Stimulated activated CD4-positive, alpha-beta T cell treated with anti-CD3 and anti-CD28 coated beads, Interleukin-12 subunit alpha, Interleukin-12 subunit beta, amount 100 ng/mL, for 48 hours (primary cell): Measurements from ENCODE around the gene GP9.

Source experiments
- DNase-seq, 3 donors: peaks; one replicate each; pipeline ENCODE4 v3.0.0-alpha.2; 2020; ENCODE audit warnings: low read depth in 2 of 3, low spot score in 1 of 3

The GP9 gene

GRCh38 chr3:129060276-129061022, at the start of gene GP9:
GP9 (plus strand) TSS chr3:129060779; CDS start chr3:129061740, 961 bp downstream.
- no peak for DNase-seq

- DNase-seq: no peak
Measured at GRCh38 chr3:129013491-129013891, 47.1 kb upstream of the GP9 start.

- DNase-seq: no peak
Measured at GRCh38 chr3:129014148-129014547, 46.4 kb upstream of the GP9 start.

- DNase-seq: no peak
Measured at GRCh38 chr3:129014793-129015345, 45.7 kb upstream of the GP9 start.

DNA sequence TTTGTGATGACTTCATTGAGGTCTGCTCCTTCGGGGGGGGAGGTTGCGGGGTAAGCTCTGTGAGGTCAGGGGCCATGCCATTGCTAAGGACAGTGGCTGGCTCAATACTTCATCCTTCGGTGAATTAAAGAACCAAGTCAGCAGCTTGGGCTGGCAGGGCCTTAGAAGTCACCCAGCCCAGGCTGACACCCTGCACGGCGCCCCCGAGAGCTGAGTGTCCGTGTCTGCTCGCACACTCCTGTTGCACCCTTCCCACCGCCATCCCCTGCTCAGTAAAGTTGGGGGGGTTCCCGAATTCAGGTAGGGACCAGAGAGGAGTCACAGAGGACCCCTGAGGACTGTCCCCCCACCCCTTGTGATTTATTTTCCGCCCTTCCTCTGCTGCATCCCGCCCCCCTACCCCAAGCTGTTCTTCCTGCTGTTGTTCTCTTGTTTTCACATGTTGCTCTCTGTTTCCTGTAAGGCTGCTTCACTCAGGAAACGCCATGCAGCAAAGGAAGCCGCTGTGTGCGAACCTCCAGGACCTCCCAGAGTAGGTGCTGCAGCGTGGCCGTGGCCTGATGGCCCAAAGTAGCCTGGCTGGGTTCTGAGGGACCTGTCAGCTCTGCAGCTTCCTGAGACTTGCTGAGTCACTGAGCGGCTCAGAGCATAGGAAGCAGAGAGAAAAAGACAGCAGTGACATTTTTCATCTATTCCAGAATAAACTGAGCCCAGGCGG, 45.0 kb upstream of the GP9 start:
- DNase-seq: no peak

DNA sequence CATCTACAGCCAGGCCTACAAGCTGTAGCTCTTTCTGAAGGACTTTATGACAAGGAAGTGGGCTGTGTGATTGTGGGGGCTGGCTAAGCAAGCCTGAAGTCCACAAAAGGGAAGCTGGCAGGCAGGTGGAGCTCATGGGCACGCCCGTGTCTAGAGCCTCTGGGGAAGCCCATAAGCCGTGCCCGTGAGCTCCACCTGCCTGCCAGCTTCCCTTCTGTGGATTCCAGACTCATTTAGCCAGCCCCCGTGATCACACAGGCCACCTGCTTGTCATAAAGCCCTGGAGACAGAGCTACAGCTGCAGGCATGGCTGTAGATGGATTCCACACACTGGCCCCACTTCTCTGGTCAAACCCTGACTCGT, 44.2 kb upstream of the GP9 start:
- peak in 2 of 3 donors; percentile 32 to 45 for DNase-seq

- no peak for DNase-seq
Measured at GRCh38 chr3:129016720-129017483, 43.7 kb upstream of the GP9 start.

- no peak for DNase-seq
Measured at GRCh38 chr3:129017484-129017899, 43.1 kb upstream of the GP9 start.

DNA sequence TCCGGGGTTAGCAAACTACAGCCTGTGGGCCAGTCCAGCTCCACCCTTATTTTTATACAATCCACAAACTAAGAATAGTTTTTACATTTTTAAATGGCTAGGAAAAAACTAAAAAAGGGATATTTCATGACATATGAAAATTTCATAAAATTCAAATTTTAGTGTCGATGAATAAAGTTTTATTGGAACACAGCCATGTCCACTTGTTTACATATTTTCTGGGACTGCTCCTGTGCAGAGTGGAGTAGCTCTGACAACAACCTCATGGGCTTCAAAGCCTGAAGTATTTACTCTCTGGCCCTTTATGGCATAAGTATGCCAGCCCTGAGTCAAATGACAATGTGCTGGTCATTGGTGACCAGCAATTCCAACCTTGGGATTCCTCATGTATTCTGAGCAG, 42.3 kb upstream of the GP9 start:
- DNase-seq: no peak

DNA sequence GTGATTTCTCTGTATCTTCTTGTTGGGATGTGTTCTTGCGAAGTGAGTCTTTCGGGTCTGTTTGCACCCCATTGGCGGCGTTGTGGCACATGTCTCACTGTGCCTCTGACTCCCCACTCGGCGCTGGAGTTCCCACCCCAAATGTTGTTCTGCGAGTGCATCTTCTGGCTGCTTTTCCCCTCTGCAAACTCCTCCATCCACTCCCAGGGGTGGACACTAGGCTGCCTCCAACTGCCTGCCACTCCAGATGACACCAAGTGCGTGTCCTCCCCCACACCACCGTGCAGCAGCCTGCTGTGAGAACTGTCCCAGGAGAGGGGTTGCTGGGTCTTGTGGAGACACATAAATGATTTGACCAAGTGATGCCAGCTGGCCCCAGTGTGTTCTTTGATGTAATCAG, 41.8 kb upstream of the GP9 start:
- DNase-seq: no peak

DNA sequence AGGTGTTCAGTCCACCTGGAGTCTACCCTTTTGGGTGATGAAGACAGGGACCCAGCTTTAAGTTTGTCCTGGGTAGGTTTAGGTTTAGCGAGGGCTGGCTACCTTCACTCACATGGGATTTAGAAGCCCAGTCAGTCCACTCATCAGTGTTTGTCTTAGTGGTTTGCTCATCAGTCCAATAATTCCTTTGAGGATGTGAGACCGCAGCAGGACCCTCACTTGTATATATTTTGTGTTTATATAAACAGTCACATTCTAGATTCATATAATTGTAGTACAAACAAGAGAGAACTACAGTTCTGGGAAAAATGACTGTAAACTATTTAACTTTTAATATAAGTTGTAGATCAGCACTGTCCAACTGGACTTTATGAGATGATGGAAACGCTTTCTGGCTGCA, 41.3 kb upstream of the GP9 start:
- DNase-seq: no peak

GRCh38 chr3:129020691-129021090, 39.9 kb upstream of the GP9 start:
- no peak for DNase-seq

DNA sequence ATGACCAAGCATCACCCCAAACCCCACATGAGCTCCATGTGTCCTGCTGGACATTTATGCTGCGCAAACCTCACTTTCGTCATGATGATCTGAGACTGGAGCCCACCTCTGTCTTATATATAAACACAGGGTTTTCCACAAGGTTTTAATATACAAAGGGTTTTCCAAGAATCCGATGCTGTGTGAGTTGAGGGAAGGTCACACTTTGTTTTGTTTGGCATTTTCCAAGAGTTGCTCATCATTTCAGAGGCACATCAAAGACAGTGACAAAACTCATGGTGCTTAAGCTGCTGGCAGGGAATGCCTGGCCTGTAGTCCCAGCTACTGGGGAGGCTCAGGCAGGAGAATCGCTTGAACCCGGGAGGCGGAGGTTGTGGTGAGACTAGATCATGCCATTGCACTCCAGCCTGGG, 39.4 kb upstream of the GP9 start:
- DNase-seq: no peak

DNA sequence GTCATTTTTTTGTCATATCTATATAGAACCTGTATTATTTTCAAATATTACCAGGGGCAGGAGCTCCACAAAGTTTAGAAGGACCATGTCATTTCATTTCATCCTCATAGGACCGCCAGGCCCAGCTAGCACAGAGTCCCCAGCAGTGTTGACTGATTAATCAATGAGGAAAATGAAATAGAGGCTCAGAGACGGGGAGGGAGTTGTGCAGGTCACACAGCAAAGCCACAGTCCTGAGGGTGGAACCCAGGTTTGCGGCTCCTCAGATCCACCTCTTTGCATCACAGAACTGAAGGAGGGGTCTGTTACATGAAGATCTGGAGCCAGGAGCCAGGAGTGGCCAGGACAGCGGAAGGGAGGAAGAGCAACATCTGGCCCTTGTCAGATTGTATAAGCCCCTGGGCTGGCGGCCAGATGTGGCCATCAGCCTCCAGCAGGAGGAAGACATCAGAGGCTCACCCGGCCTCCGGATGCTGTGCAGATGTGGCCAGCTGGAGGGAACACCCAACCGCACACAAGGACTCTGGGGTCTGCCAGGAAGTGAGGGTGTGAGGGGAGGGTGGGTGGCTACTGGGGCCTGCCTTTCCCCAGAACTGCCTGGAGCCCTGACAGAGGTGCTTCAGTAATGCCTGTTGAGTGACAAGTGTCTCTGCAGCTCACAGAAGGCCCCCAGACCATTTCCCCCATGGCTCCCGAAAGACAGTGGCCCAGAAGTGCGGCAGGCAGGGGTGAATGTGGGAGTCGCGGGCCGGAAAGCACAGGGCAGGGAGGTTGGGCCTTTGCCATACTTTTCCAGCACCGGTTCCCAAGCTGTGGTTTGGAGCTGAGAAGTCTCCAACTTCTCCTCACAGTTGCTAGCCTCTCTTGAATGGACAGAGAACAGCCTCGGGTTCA, 38.2 kb upstream of the GP9 start:
- no peak for DNase-seq

DNA sequence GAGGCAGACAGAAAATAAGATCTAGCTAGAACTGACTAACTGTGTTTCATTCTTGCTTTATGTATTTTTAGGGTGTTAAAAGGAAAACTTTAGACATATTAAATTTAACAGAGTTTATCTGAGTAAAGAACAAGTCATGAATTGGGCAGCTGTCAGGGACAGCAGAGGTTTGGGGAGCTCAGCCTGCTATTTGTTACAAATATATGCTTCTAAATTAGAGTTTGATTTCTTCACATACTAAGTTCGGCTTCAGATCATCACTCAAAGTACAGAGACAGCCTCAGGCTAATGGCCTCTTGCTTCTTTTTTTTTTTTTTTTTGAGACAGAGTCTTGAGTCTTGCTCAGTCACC, 37.6 kb upstream of the GP9 start:
- DNase-seq: no peak

DNA sequence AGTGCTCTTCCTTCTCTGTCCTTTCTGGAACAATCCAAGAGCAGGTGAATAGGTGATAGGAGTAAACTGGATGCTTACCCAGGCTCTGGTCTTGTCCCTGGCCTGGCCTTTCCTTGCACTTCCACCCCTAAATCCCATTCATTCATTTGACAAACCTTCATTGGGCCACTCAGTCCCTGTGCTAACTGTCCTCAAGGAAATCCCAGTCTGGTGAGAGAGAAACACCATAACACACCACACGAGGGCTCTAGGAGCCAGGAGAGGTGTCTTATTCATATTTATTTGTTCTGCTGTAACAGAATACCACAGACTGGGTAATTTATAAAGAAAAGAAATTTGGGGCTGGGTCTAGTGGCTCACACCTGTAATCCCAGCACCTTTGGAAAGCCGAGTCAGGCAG, 36.7 kb upstream of the GP9 start:
- DNase-seq: no peak

GRCh38 chr3:129025108-129025507, 35.5 kb upstream of the GP9 start:
- no peak for DNase-seq

DNA sequence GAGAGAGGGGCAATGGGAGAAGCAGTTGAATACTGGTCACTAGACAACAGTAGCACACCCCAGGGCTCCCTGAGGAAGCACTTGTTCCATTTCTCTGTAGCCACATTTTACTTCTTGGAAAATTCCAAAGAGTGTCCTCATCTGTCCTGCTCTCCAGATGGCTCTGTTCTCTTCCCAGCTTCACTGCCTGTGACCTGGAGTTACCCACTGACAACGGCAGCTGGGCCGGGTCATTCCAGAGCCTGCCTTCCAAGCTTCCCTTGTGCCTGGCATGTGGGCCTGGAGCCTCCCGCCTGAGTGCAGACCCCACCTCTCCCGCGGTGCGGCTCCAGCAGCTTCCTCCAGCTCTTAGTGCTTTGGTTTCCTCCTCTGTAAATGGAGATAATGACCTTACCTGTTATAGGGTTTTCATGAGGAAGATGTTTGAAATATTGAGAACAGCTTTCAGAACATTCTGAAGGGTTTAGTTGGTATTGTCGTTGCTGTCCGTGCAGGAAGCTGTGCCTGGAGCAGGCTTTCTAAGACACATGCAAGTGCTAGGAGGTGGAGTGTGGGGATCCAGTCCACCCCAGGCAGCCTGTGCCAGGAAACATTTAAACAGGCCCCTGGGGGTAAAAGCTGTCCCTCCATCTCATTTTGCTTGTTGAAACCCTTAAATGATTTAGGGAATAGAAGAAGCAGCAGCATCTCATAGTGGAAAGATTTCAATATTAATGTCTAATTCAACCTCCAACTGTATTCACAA, 34.7 kb upstream of the GP9 start:
- no peak for DNase-seq

DNA sequence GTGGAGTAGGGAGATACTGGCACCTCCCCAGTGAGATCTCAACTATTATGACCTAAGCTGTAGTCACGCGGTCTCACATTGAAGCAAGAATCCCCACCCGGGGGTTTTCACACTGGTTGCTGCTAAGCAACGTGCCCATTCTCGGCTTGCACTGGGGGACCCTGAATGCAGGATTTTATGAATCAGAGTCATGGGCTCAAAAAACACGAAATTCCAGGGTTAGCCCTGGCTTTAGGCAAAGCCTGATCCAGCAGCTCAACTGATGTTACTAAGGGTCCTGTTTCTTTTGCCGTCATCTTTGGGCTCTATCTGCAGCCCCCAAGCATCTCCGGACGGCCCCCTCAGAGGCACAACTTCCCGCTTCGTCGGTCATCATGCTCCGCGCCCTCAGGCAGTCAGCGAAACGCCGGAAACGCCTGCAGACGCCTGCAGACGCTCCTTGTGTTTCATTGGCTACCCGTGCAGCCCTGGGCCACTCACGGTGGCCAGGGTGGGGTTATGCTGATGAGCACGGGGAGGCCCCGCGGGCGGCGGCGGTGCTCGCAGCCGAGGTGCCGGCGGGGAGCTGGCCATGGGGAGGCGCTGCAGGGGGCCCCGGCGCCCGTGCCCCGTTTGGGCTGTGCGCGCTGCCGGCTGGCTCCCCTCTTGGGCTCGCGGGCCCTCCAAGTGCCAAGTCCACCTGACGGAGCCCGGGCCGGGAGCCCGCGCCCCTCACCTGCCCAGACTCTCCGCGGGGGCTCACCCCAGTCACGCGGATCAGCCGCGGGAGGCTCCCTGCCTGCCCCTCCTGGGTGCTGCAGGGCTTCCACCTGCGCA, 33.6 kb upstream of the GP9 start:
- DNase-seq: peak; percentile 82 to 88 (median 84)
